KOPT-K1 (cell line): ENCODE results near the gene GLUL.

ENCODE experiments used
- H3K27ac ChIP-seq: fragments of 200-600 bp; sonication (generic); 2 replicates; pipeline ENCODE4 v1.5.1; 2016; ENCODE audit warnings: antibody characterized with exemption, mild to moderate bottlenecking, low read depth, low read length; ENCODE audit not compliant: poor library complexity, severe bottlenecking
- H3K36me3 ChIP-seq: fragments of 200-600 bp; sonication (generic); 2 replicates; pipeline ENCODE4 v1.5.1; 2017; ENCODE audit warnings: antibody characterized with exemption, mild to moderate bottlenecking, low read length, moderate library complexity; ENCODE audit not compliant: insufficient read depth
- H3K9me3 ChIP-seq: fragments of 200-600 bp; sonication (generic); 2 replicates; pipeline ENCODE4 v1.5.1; 2017; ENCODE audit warnings: antibody characterized with exemption, low read length, mild to moderate bottlenecking; ENCODE audit not compliant: insufficient read depth, poor library complexity, severe bottlenecking

Gene GLUL

GRCh38 chr1:182391362-182392049 is at the start of gene GLUL:
TSS of gene GLUL (minus strand) at chr1:182391790. CDS start at chr1:182388737, 3,053 bp downstream.
- H3K36me3 ChIP-seq: peaks cover 42% of the 10 kb centered on the region
- no peaks in the 10 kb centered on the region for H3K9me3 ChIP-seq
- H3K27ac ChIP-seq: peak within 1 kb of the TSS; percentile 90

- Histone ChIP-seq H3K27ac (no peak overlapping the region), H3K36me3 (no peaks in the 10 kb centered on the region), H3K9me3 (peaks cover 6% of the 10 kb centered on the region)
Measured at GRCh38 chr1:182438326-182438725, 46.7 kb upstream of the GLUL start.

GRCh38 chr1:182433580-182433979 is 42.0 kb upstream of the GLUL start:
- Histone ChIP-seq H3K9me3 (peaks cover 6% of the 10 kb centered on the region), H3K27ac (no peak overlapping the region), H3K36me3 (no peaks in the 10 kb centered on the region)

GRCh38 chr1:182431278-182431677 is 39.7 kb upstream of the GLUL start:
- Histone ChIP-seq H3K9me3 (no peaks in the 10 kb centered on the region), H3K27ac (no peak overlapping the region), H3K36me3 (no peaks in the 10 kb centered on the region)

DNA sequence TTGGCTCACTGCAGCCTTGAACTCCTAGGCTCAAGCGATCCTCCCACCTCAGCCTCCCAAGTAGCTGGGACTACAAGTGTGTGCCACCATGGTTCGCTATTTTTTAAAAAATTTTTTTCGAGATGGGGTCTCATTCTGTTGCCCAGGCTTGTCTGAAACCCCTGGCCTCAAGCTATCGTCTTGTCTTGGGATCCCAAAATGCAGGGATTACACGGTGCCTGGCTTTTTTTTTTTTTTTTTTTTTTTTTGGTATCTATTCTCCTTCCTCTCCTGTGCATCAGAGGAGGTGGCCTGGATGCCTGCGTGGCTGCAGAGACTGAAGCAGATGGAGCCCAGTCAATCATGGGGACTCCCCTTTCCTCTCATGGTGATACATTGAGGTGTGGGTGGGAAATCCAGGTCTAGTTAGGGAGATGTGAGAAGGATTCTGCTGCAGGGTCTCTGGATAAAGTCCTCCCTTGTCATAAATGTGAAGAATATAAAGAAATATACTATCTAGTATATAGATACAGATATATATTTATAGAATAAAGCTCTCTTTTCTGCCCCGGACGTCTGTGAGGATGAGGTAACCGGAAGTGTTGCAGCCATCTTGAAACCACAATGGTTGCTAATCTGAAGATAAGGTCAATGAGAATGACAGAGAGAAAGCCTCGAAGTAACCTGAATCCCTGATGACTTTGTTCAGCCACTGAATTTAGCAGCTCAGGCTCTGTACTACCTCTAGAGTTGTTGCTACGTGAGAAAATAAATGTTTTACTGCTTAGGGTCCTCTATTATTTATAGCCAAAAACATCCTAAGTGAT is 38.9 kb upstream of the GLUL start:
- H3K9me3 ChIP-seq: no peaks in the 10 kb centered on the region
- no peaks in the 10 kb centered on the region for H3K36me3 ChIP-seq
- no peak overlapping the region for H3K27ac ChIP-seq

GRCh38 chr1:182428043-182428442 is 36.5 kb upstream of the GLUL start:
- Histone ChIP-seq H3K36me3 (no peaks in the 10 kb centered on the region), H3K27ac (no peak overlapping the region), H3K9me3 (no peaks in the 10 kb centered on the region)

DNA sequence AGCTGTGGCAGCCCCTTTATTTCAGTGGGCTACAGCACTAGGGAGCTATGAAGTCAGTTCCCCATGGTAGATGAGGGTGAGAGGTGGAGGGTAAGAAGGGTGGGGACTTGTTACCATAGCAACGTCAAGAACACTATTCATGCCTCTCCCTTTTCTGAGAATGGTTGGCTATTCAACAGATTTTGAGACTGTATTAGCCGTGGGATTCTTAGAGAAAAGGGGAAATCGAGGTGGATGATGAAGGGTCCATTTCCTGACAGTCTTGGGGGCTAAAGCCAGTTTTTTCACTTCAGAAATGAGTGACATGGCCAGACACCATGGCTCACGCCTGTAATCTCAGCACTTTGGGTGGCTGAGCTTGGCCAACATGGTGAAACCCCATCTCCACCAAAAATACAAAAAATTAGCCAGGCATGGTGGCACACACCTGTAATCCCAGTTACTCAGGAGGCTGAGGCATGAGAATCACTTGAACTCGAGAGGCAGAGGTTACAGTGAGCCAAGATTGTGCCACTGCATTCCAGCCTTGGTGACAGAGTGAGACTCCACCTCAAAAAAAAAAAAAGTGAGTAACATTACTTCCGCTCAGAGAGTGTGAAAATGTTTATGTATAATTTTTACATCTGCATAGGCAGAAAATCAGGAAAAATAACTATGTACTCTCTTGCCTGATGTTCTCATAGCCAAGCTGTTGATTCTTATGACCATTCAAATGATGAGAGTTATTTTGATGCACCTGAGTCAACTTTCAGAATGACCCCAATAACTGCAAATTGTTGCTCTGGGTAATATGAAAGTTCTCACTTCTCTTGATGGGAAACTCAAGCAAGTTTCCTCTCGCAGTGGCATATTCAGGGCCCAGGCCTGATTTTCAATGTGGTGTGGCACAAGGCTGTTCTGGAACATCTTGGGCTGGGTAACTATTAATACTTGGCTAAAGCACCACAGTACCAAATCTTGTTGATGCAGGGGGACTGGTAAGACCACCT is 35.1 kb upstream of the GLUL start:
- Histone ChIP-seq H3K9me3 (no peaks in the 10 kb centered on the region), H3K27ac (no peak overlapping the region), H3K36me3 (no peaks in the 10 kb centered on the region)

- H3K9me3 ChIP-seq: no peaks in the 10 kb centered on the region
- no peaks in the 10 kb centered on the region for H3K36me3 ChIP-seq
- H3K27ac ChIP-seq: no peak overlapping the region
Measured at GRCh38 chr1:182415789-182416188, 24.2 kb upstream of the GLUL start.

DNA sequence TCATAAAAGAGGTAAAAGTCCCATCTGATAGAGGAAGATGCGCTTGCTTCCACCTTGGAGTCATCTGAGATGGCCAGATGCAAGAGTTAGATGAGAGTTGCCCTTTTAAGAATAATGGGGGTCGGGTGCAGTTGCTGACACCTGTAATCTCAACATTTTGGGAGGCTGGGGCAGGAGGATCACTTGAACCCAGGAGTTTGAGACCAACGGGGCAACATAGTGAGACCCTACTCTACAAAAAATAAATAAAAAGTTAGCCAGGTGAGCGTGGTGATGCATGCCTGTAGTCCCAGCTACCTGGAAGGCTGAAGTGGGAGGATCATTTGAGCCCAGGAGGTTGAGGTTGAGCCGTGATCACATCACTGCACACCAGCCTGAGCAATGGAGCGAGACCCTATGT is 22.4 kb upstream of the GLUL start:
- no peak overlapping the region for H3K27ac ChIP-seq
- no peaks in the 10 kb centered on the region for H3K9me3 ChIP-seq
- no peaks in the 10 kb centered on the region for H3K36me3 ChIP-seq

DNA sequence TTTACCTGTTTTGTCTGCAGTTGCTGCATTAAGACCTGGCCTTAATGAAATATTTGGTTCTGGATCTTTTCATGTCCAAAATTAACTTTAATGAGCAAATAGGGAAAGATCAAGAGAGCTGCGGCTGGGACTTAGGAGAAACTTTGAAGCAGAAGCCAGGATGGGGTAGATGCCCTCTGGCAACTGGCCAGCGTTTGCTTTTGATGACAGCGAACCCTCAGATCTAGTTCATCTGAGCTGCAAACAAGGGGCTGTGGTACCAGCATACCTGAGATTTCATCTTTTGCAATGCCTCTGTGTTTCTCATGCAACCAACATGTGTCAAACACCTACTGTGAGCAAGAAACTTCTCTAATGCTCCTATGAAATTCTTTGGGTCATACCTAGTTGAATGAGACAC is 21.9 kb upstream of the GLUL start:
- Histone ChIP-seq H3K36me3 (no peaks in the 10 kb centered on the region), H3K27ac (no peak overlapping the region), H3K9me3 (no peaks in the 10 kb centered on the region)

DNA sequence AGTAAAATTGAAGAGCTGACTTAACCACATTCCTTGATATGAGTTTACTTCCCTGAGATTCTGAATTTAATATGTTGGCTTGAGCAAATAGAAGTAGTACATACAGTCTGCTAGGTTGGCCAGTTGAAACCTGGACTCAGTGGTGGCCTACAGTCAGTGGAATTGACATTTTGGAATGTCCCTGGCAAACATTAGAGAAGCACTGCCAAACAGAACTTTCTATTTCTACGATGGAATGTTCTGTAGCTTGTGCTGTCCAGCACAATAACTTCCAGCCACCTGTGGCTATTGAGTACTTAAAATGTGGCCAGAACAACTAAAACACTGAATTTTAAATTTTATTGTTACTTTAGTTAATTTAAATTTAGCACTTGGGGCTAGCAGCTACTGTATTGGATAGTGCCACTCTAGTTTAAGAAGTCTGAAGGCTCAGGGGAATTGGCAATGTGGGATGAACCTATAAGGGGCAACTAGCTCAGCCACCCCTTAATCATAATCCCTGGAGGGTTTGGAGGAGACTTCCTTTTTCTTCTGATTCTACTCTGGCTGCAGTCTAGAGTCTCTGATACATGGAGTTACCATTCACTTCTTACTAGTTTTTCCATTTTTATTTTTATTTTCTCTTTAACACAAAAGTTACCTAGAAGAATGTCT is 19.2 kb upstream of the GLUL start:
- H3K9me3 ChIP-seq: peaks cover 4% of the 10 kb centered on the region
- H3K27ac ChIP-seq: no peak overlapping the region
- H3K36me3 ChIP-seq: no peaks in the 10 kb centered on the region

- Histone ChIP-seq H3K9me3 (peaks cover 8% of the 10 kb centered on the region), H3K36me3 (no peaks in the 10 kb centered on the region), H3K27ac (no peak overlapping the region)
Measured at GRCh38 chr1:182410138-182410537, 18.5 kb upstream of the GLUL start.

GRCh38 chr1:182408435-182409075 is 17.0 kb upstream of the GLUL start:
- Histone ChIP-seq H3K36me3 (no peaks in the 10 kb centered on the region), H3K9me3 (peaks cover 8% of the 10 kb centered on the region), H3K27ac (no peak overlapping the region)

DNA sequence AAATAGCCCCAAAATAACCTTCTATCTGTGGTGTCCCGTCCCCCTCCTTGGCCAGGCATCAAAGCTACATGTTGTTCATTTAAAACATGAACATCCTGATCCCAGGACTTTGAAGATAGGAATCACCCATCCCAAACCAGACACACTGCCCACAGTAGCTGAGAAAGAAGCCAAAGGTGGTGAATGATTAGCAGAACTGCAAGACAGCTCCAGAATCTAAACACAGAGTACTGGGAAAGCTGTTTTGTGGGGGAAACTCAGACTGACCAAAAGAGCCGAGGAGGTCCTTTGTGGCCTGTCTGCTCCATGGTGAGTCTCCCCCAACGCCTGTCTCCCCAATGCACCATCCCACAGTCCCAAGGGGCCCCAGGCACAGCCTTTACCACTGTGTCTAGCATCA is 16.1 kb upstream of the GLUL start:
- Histone ChIP-seq H3K36me3 (no peaks in the 10 kb centered on the region), H3K9me3 (peaks cover 8% of the 10 kb centered on the region), H3K27ac (no peak overlapping the region)
